GM20000 (cell line): ENCODE results near the gene FUBP3.

Experiments
- DNase-seq: peaks from one replicate; pipeline ENCODE4 v3.0.0; 2012; ENCODE audit warnings: low spot score
- CTCF ChIP-seq: IDR thresholded peaks from 2 replicates; pipeline ENCODE4 v1.5.1; 2012; ENCODE audit warnings: mild to moderate bottlenecking, control low read depth; ENCODE audit errors: extremely low read depth, missing control alignments

The FUBP3 gene

DNA sequence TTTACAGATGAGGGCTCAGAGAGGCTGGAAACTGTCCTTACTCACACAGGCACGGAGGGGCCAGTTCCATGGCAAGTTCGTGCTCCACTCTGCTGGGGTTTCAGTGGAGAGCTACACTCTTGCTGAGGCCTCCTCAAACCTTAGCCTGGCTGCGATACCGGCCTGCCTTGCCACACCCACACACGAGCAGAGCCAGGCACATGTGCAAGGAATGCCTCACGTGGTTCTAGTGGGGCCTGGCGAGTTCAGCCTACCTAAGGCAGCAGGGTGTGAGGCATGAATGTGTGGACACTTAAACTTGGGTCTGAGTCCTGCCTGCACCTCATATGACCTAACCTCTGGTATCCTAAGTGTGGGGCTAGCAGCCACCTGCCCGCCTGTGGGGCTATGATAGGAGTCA lies 63.5 kb downstream of the FUBP3 start:
- no peak for TF ChIP-seq CTCF
- DNase-seq, result no peak

GRCh38 chr9:130651221-130651620 lies 71.8 kb downstream of the FUBP3 start:
- TF ChIP-seq CTCF, result no peak
- no peak for DNase-seq

GRCh38 chr9:130651752-130652151 lies 72.4 kb downstream of the FUBP3 start:
- TF ChIP-seq CTCF, result no peak
- DNase-seq, result no peak

DNA sequence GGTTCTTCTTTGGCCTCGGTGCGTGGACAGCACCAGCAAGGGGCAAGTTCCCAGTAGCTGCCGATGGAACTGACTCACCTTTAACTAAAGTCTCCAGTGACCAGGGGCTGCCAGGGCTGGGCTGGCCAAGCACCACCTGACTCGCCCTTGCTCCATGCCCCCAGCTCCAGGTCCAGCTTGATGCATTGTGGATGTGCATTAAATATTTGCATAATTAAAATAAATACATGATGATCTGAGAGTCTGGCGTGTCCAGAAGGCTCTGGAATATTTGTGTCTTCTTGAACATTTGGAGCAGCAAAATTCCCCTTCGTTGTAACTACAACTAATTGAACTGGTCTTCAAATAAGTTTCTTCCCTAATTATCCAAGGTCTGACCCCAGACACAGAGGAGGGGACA lies 75.5 kb downstream of the FUBP3 start:
- TF ChIP-seq CTCF, result no peak

DNA sequence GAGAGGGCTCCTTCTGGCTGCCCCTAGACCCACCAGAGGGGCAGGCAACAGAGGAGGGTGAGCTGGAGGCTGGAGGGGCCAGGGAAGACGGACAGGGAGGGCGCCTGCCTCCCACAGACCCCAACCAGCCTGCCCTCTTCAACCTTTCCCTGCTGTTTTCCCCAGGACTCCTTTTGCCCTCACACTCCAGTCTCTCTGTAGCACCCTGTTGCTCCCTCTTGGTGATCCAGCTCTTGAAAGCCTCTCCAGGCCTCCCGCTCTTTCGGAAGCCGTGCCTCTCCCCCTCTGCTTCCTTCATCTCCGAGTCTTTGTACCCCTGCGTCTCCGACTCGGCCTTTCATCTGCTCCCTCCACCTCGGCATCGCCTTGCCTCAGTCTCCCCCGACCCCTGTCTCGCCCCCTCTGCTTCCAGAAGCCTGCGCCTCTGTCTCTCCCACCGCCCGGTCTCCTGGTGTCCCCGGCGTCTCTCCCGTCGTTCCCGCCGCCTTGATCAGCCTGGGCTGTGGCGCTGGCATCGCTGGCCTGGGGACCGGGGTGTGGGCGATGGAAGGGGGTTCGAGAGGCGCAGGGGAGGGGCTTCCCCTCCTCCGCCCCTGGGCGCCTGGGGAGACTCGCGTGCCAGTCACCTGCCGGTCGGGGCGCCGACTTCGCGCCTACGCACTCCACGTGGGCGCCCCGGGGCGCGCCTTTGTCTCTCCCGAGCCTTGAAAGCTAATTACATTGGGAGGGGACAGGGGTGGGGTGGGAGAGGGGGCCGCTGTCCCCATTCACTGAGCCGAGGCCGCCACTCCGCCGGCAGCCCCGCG lies 79.7 kb downstream of the FUBP3 start:
- TF ChIP-seq CTCF, result no peak
- DNase-seq, result no peak

More for the DNA sequence above, 75.5 kb downstream of the FUBP3 start:
- no peak for DNase-seq

- DNase-seq, result no peak
- no peak for TF ChIP-seq CTCF
These were observed 80.4 kb downstream of the FUBP3 start for GRCh38 chr9:130659699-130660248.

GRCh38 chr9:130660326-130660682 lies 80.9 kb downstream of the FUBP3 start:
- DNase-seq, result no peak
- TF ChIP-seq CTCF, result no peak
